Tibial nerve (tissue), 4 donors: Measurements from ENCODE around the gene AP1B1. TPM values are rescaled to one million over a fixed set of nuclear protein-coding genes. Genes with fewer than 3 reads are reported as not detected.
A peak's percentile ranks its signal among the peaks of the same experiment; 100 is the strongest.

Source experiments
- DNase-seq, 2 donors: peaks; one replicate each; pipeline ENCODE4 v3.0.0-alpha.2; 2019; ENCODE audit warnings: low spot score in 2 of 2
- H3K27ac ChIP-seq, 4 donors: fragments of 200-600 bp; sonication (generic) in 3 of 4; one replicate each; pipeline ENCODE4 v1.5.1; 2017 to 2019; ENCODE audit warnings: mild to moderate bottlenecking in 1 of 4
- H3K27me3 ChIP-seq, 2 donors: fragments of 200-600 bp; sonication (generic) in 1 of 2; one replicate each; pipeline versions ENCODE4 v1.5.1 to v1.6.0; 2017 to 2019
- H3K36me3 ChIP-seq, 3 donors: fragments of 200-600 bp; sonication (generic); one replicate each; pipeline ENCODE4 v1.5.1; 2018 to 2019
- H3K4me1 ChIP-seq, 4 donors: fragments of 200-600 bp; sonication (generic) in 3 of 4; one replicate each; pipeline ENCODE4 v1.5.1; 2017 to 2019
- H3K4me3 ChIP-seq, 4 donors: fragments of 200-600 bp; sonication (generic) in 3 of 4; one replicate each; pipeline ENCODE4 v1.5.1; 2017 to 2019; ENCODE audit warnings: mild to moderate bottlenecking in 1 of 4, moderate library complexity in 1 of 4
- H3K9me3 ChIP-seq, 4 donors: fragments of 200-600 bp; sonication (generic) in 3 of 4; one replicate each; pipeline ENCODE4 v1.5.1; 2017 to 2019
- CTCF ChIP-seq, 5 experiments: fragments of 200-600 bp in 3 of 5; fragments of 450-650 bp in 2 of 5; sonication (generic) in 3 of 5; IDR thresholded peaks; one replicate each; pipeline ENCODE4 v1.5.1; 2016 to 2019; ENCODE audit warnings: antibody characterized with exemption in 5 of 5, mild to moderate bottlenecking in 3 of 5, moderate library complexity in 2 of 5
- EP300 ChIP-seq, 2 donors: sonication (generic); formaldehyde crosslinking; IDR thresholded peaks; one replicate each; pipeline ENCODE4 v1.6.1; 2017; ENCODE audit warnings: antibody characterized with exemption in 2 of 2, mild to moderate bottlenecking in 1 of 2
- POLR2A ChIP-seq, 2 donors: fragments of 450-650 bp; IDR thresholded peaks; one replicate each; pipeline ENCODE4 v1.6.1; 2017; ENCODE audit warnings: antibody characterized with exemption in 2 of 2, mild to moderate bottlenecking in 2 of 2, moderate library complexity in 2 of 2
- WGBS, 2 donors: methylation state at CpG; one replicate each; pipeline ENCODE4 v1.1.5; 2018; 5-methylcytosine and 5-hydroxymethylcytosine counted together
- total RNA-seq, 4 donors: library from RNA; depleted of rRNA; stranded (reverse); fragments of >200 nt; gene quantifications; one replicate each; pipeline ENCODE4 v1.1.0, GENCODE V29; 2016

Gene AP1B1
- total RNA-seq: 10 to 100 TPM; 51.3 to 93.3 (median 60.1) TPM

GRCh38 chr22:29387921-29388758 is at the start of gene AP1B1:
AP1B1 (minus strand) TSS chr22:29388570; CDS start chr22:29367243, 21,327 bp downstream.
- peak within 1 kb of the TSS; percentile 32 to 90 (median 87) for H3K27ac ChIP-seq
- 1% methylated on average over 46 to 68 of the region's 68 CpGs for WGBS, 2 donors

GRCh38 chr22:29435236-29436136 is 47.1 kb upstream of the AP1B1 start:
- no peaks in the 10 kb centered on the region for H3K9me3 ChIP-seq
- no peak for DNase-seq
- H3K27me3 ChIP-seq: peaks cover 0 to 44% of the 10 kb centered on the region in 2 donors
- H3K27ac ChIP-seq: no peak overlapping the region
- no peaks in the 10 kb centered on the region for H3K4me1 ChIP-seq
- no peaks in the 10 kb centered on the region for H3K36me3 ChIP-seq
- no peak overlapping the region for H3K4me3 ChIP-seq
- TF ChIP-seq EP300 (IDR thresholded peaks at IDR 0.05): no peak
- TF ChIP-seq POLR2A (IDR thresholded peaks at IDR 0.05): no peak
- no peak for TF ChIP-seq CTCF (IDR thresholded peaks at IDR 0.05)
- WGBS, 2 donors: 42 to 47% methylated on average over 5 of the region's 5 CpGs

More at GRCh38 chr22:29387921-29388758, at the start of gene AP1B1:
- Histone ChIP-seq H3K36me3 (peaks cover 0 to 21% (median 0%) of the 10 kb centered on the region in 3 donors), H3K4me1 (peaks cover 0 to 40% (median 26%) of the 10 kb centered on the region in 4 donors), H3K9me3 (no peaks in the 10 kb centered on the region), H3K4me3 (peak within 1 kb of the TSS; percentile 49 to 85 (median 77)), H3K27me3 (no peaks in the 10 kb centered on the region)
- TF ChIP-seq CTCF (IDR thresholded peaks at IDR 0.05): peak in 1 of 5 experiments; percentile 17
- peak in 1 of 2 donors; percentile 34 for TF ChIP-seq POLR2A (IDR thresholded peaks at IDR 0.05)
- TF ChIP-seq EP300 (IDR thresholded peaks at IDR 0.05): peak; percentile 79
- peak; percentile 72 to 84 for DNase-seq

GRCh38 chr22:29434288-29434687 is 45.9 kb upstream of the AP1B1 start:
- TF ChIP-seq CTCF (IDR thresholded peaks at IDR 0.05): no peak
- TF ChIP-seq POLR2A (IDR thresholded peaks at IDR 0.05): no peak
- TF ChIP-seq EP300 (IDR thresholded peaks at IDR 0.05): no peak
- Histone ChIP-seq H3K27ac (no peak overlapping the region), H3K4me1 (no peaks in the 10 kb centered on the region), H3K27me3 (peaks cover 0 to 44% of the 10 kb centered on the region in 2 donors), H3K4me3 (no peak overlapping the region), H3K9me3 (no peaks in the 10 kb centered on the region), H3K36me3 (no peaks in the 10 kb centered on the region)
- 81 to 83% methylated on average over 7 of the region's 7 CpGs for WGBS, 2 donors
- no peak for DNase-seq

- Histone ChIP-seq H3K4me3 (no peak overlapping the region), H3K27me3 (peaks cover 0 to 44% of the 10 kb centered on the region in 2 donors), H3K4me1 (no peaks in the 10 kb centered on the region), H3K36me3 (no peaks in the 10 kb centered on the region), H3K9me3 (no peaks in the 10 kb centered on the region), H3K27ac (no peak overlapping the region)
- WGBS, 2 donors: 86 to 94% methylated on average over 3 of the region's 3 CpGs
- no peak for DNase-seq
- TF ChIP-seq EP300 (IDR thresholded peaks at IDR 0.05) (no peak), CTCF (IDR thresholded peaks at IDR 0.05) (no peak), POLR2A (IDR thresholded peaks at IDR 0.05) (no peak)
Observed at GRCh38 chr22:29433856-29434255, 45.5 kb upstream of the AP1B1 start.
